Stimulated activated CD8-positive, alpha-beta memory T cell treated with anti-CD3 and anti-CD28 coated beads, Interleukin-15, amount 100 ng/mL, for 1 hour (primary cell): ENCODE measurements around the gene NRN1L.
"Not testable (repeated sequence)": the region's sequence is repeated elsewhere in the genome, so short reads cannot be mapped to it uniquely, and the experiment has no call there.

Experiments used
- DNase-seq: peaks from one replicate; pipeline ENCODE4 v3.0.0-alpha.2; 2020; ENCODE audit warnings: low read depth

NRN1L gene

DNA sequence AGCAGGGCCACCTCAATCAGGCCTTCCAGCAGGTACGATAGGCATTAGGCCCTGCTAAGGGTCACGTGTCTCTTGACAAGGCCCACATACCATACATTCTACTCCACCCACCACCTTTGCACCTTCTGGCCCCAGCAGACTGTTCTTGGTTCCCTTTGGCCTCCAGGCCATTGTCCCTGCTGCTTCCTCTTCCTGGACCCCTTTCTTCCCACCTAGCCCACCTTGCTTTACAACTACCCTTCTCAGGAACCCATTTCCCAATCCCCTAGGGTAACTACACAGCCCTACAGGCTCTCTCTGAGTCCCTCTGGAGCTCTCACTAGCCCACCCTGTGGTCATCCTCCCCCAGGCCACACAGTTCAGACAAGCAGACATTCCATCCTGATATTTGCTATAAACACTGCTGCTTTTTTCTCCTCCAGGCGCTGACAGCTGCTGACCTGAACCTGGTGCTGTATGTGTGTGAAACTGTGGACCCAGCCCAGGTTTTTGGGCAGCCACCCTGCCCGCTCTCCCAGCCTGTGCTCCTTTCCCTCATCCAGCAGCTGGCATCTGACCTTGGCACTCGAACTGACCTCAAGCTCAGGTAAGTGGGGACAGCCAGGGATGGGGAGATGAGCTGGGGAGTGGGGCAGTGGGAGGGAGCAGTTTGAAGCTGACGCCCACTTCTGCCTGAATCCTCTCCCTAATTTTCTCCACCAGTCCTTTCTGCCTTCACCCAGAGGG, 1.4 kb upstream of the NRN1L start:
- no peak for DNase-seq

DNA sequence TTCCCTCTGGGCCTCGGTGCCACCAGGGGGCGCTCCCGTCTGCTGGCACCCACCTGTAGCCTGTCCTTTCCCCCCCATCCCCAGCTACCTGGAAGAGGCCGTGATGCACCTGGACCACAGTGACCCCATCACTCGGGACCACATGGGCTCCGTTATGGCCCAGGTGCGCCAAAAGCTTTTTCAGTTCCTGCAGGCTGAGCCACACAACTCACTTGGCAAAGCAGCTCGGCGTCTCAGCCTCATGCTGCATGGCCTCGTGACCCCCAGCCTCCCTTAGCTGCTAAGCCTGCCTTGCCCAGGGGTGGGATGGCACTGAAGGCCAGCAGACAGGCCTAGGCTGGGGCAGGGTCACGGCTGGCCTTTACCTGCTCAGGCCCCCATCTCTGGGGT, 818 bp upstream of the NRN1L start:
- peak; percentile 53 for DNase-seq

DNA sequence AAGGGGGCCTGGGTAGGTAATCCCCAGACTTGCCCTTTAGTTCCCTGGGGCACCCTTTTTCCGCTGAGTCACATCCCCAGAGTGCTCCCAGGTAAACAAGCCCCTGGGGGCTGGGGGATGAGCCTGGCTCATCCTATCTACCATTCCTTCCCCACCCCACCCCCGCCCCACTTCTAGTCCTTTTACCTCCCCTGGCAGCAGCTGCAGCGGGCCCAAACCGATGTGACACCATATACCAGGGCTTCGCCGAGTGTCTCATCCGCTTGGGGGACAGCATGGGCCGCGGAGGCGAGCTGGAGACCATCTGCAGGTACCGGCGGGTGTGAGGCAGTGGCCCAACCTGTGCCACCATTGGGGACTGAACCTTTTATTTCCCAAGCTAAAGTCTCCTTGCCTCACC, 860 bp downstream of the NRN1L start:
- DNase-seq, result no peak

DNA sequence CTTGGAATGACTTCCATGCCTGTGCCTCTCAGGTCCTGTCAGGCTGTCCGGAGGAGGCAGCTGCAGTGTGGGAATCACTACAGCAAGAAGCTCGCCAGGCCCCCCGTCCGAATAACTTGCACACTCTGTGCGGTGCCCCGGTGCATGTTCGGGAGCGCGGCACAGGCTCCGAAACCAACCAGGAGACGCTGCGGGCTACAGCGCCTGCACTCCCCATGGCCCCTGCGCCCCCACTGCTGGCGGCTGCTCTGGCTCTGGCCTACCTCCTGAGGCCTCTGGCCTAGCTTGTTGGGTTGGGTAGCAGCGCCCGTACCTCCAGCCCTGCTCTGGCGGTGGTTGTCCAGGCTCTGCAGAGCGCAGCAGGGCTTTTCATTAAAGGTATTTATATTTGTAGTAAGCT, 1.3 kb downstream of the NRN1L start:
- no peak for DNase-seq

DNA sequence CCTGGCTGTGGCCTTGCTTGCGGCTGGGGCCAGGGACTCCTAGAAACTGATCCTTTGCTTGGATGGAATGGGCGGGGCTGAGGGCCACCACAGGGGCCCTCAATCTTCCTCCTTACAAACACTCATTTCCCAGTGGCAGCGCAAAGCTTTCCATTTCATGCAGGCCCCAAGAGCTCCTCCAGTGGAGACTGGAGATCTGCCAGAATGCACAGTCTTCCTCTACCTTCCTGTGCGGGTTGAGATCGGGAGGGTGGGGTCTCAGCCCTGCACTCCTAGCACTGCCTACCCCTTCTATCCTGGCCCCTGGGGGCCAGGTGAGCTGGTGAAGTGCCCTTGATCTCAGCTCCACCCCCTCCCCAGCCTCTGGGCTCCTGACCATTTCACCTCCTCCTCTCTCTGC, 1.7 kb downstream of the NRN1L start:
- DNase-seq, result no peak

DNA sequence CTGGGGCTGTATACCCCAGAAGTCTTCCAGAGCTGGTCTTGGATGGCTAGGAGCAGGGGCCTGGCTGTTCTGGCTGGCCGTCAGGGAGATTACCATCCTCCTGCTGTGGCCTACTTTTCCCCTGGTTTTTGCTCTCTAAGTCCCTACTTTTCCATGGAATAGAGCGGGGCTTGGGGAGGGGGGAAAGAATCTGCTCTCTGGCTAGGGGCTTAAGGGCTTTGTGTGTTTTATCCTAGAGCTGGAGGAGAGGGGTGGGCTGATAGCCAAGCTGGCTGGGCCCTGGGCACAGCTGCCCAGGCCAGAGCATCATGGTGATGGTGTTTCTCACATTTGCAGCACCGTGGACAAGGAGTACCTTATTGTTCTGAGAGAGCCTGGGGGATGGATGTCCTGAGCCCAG, 3.6 kb downstream of the NRN1L start:
- no peak for DNase-seq

DNA sequence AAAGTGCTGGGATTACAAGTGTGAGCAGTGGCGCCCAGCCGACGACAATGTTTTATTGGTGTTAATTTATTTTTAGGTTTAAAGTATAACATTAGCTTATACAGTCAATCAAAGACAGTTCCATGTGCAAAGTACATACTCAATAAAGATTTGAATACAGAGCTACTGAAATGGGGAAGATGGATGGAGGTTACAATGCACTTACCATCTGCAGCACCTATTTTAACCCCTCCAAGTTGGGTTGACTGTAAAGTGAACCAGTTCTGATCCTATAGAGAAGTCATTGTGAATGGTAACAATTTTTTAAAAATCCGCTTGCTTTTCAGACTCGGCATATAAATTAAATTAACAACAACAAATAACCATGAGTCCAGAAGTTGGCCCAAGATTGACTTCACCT, 7.7 kb downstream of the NRN1L start:
- no peak for DNase-seq

DNA sequence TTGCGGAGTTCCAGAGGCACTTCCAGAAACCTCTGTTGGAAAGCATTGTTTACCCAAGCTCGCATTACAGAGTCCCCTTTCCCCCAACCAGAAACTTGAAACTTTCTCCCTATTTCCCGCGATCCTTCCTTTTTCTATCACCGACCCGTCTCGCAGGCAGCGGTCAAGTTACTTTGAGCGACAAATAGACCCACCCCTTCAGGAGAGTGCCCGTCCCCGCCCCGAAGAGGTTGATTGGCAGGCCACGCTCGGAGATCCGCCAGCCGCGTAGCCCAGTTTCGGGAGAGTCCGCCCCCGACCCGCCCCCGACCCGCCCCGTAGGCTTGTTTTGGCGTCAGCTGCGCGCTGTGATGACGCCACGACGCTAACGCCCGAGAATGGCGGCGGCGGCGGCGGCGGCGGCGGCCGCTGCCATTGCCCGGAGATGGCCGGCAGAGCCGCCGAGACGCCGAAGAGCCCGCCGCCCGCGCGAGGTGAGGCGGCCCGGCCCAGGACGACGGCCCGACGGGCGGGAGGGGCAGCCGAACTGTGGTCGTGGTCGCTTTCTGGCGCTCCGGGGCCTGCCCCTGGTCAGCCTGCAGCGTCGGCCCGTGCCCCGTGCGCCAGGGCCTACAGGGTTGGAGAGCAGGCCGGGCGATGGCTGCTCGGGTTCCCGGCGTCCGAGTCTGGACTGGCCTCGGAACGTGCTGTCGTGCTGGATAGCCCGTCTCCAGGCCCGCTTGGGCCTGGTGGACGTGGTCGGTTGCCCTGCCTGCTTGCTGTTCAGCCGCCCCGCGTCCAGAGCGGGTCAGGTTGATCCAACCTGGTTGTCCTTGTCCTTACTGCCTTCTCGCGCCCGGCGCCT, 8.4 kb downstream of the NRN1L start, which contains the start of gene PSKH1:
PSKH1 (plus strand) TSS at position 356 of the 844 bp plus-strand sequence. CDS start 15,496 bp downstream, outside the sequence.
- peak; percentile 84 for DNase-seq

DNA sequence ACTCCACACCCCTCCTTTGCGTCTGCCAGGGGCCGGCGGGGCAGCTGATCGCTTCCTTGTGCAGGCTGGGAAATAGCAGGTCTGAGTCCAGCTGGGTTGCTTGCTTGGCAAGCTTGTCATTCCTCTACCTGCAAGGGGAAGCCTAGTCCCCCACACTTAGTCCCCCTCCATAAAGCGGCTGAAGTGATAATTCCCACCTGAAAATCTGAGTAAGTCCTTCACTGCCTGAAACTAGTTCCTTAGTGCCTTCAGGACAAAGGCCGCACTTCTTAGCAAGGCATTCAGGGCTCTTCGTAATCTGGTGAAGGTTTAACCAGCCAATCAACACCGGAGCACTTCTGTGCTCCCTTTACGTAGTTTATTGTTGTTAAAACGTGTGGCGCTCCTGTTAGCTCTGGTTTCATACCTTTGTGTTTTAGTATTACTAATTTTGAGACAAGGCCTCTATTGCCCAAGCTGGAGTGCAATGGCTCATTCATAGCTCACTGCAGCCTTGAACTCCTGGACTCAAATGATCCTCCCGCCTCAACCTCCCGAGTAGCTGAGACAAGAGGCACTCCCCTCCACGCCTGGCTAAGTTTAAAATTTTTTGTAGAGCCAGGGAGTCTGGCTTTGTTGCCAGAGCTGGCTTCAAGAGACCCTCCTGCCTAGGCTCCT, 9.2 kb downstream of the NRN1L start:
- no peak for DNase-seq

DNA sequence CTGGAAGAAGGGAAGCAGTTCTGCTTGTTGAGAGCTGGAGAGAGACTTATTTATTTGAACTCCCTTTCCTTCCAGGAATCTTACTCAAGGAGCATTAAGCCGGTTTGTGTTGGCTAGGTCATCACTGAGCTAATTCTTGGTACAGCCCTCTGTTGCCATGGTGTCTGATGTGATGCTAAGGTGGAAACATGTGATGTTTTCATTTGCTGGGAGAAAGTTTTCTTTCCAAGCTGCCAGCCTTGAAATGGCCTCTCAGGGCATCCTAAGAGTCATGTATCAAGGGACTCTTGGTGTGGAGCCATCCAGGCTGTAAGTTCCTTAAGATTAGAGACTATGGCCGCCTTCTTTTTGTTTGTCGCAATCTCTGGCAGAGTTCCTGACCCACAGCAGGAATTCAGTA, 12.5 kb downstream of the NRN1L start:
- DNase-seq, result no peak

DNA sequence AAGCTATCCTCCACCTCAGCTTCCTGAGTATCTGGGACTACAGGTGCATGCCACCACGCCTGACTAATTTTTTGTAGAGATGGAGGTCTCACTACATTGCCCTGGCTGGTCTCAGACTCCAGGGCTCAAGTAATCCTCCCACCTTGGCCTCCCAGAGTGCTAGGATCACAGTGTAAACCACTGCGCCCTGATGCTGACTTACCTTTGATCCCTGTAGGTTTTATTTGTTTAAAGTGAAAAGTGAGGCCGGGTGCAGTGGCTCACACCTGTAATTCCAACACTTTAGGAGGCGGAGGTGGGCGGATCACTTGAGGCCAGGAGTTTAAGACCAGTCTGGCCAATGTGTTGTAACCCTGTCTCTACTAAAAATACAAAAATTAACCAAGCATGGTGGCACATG, 17.0 kb downstream of the NRN1L start:
- DNase-seq, result no peak

DNA sequence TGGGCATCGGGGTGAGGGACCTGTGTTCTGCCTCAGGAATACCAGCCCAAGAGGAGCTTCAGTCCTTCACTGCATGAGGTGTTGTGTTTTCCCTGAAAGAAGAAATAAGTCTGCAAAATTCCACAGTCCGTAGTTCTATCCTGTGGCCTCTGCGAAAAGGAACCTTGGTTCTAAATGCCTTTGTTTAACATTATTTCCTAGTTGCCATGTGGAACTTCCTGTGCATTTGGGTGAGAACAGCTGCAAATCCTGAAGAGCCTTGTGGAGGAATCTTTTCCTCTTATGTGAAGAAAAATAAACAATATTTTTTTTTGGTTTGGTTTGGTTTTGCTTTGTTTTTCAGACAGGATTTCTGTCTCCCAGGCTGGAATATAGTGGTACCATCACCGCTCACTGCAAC, 18.1 kb downstream of the NRN1L start:
- DNase-seq, result no peak

DNA sequence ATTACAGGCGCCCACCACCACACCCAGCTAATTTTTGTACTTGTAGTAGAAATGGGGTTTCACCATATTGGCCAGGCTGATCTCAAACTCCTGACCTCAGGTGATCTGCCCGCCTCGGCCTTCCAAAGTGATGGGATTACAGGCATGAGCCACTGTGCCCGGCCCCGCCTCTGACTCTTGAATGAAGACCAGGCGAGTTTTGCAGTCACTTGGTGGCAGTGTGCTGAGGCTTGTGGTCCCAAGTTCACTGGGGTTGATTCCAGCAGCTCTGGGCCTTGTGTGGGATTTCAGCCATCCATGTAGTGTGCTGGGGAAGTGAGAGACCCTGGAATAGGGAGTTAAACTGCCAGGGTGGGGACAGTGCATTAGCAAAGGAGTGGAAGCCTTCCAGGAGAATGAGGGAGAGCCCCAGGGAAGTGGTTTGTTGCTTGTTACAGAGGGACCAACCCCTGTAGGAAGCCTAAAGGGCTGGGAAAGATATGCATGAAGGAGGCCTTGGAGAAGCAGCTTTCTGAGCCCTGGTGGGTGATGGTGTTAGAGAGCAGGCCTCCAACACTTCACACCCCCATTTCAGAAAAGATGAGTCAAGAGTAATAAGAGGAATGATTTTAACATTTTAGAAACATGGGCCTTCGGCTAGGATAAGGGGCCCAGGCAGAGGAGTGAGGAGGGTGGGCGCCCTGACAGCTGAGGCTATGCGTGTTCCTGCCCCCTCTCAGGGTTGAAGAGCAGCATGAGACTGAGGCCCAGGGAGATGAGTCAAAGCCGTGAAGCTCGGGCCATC, 22.9 kb downstream of the NRN1L start:
- no peak for DNase-seq

DNA sequence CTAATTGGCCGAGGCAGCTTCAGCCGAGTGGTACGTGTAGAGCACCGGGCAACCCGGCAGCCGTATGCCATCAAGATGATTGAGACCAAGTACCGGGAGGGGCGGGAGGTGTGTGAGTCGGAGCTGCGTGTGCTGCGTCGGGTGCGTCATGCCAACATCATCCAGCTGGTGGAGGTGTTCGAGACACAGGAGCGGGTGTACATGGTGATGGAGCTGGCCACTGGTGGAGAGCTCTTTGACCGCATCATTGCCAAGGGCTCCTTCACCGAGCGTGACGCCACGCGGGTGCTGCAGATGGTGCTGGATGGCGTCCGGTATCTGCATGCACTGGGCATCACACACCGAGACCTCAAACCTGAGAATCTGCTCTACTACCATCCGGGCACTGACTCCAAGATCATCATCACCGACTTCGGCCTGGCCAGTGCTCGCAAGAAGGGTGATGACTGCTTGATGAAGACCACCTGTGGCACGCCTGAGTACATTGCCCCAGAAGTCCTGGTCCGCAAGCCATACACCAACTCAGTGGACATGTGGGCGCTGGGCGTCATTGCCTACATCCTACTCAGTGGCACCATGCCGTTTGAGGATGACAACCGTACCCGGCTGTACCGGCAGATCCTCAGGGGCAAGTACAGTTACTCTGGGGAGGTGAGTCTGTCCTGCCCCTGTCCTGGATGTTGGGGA, 24.5 kb downstream of the NRN1L start:
- no peak for DNase-seq

DNA sequence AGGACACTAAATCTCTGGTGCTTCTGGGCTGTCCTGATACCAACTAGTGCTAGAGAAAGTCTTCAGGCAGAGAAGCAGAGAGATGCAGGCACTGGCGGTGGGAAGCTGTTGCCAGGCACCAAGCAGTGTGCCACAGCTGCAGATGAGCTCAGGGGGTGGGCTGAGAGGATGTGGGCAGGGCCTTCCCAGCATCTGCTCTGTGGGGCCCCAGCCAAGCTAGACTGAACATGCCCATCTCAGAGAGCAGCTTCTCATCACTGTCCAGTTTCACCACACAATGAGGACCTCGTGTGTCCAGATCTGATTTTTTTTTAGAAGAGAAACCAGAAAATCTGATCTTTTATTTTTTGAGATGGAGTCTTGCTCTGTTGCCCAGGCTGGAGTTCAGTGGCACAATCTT, 25.5 kb downstream of the NRN1L start:
- DNase-seq, result no peak

DNA sequence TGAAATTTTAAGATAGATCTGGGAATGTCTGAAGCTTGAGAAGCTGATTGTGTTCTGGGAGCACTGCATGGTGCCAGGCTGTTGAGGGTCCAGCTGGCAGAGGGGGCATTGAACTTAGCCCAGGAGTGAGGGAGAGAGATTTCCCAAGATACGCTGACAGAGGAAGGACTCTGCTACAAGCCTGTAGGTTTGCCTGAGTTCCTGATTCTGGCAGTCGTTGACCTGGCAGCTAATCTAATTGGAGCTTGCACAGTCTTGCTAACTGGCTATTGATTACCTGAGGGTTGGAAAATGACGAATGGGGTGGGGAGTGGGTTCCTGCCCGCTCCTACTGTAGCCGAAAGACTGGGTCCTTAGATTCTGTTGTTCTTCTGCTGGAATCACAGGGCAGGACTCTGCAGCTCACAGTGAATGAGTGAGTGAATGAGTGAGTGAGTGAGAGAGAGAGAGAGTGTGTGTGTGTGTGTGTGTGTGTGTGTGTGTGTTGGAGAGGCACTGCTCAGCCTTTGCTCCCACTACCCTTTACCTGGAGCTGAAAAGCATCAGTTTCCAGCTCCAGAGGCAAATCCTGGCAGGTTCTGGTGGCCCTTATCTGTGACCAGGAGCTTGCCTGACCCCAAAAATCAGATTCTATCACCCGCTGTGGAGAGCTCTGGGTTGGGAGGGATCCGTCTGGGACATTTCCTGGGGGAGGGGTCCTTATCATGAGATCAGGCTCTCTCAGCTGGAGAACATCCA, 30.2 kb downstream of the NRN1L start:
- no peak for DNase-seq

DNA sequence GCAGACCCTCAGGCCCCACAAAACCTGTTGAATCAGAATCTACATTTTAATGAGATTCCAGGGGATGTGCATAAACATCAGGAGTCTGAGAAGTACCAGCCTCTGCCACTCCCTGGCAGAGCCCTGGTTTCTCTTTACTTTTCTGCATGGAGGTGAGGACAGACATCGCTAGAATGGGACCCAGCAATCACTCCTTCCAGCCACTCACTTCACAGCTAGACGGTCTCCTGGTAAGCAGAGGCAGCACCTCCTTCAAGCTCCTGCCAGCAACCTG, 30.7 kb downstream of the NRN1L start:
- DNase-seq, result not testable (repeated sequence)

DNA sequence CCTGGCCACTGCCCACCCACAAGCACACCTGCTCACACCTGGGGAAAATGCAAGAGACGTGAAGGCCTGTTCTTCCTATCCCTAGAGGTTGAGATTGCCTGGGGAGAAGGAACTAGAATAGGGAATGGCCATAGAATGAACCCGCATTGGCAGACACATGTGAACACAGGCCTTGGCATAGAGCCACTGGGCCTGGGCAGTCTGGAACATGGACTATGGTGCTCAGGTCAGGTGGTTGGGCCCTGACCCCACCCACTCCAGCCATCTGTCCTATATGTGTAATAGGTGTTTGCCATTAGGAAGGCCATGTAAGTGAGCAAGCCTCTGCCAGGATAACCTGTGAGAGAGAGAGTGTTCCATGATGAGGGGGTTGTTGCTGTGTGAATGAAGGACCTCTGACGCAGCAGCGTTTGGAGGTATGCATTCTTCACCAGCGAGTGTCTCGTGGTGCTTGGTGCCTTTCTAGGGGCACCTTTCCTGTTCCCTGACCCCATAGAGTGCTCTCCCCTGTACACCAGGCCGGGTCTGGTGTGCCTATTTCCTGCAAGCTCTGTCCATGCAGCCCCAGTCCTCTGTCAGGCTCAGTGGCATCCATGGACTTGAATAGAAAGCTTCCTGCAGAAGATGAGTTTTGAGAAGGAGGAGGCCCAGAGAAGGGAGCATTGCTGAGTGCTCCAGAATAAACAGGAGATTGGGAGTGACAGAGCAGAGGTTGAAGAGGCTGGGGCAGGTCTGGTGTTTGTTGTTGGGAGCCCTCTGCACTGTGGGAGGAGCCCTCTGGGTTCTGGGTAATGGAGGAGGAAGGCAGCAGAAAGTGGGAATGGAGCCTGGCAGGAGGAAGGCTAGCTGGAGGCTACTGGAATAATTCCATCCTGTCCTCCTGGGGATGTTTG, 31.4 kb downstream of the NRN1L start:
- no peak for DNase-seq

DNA sequence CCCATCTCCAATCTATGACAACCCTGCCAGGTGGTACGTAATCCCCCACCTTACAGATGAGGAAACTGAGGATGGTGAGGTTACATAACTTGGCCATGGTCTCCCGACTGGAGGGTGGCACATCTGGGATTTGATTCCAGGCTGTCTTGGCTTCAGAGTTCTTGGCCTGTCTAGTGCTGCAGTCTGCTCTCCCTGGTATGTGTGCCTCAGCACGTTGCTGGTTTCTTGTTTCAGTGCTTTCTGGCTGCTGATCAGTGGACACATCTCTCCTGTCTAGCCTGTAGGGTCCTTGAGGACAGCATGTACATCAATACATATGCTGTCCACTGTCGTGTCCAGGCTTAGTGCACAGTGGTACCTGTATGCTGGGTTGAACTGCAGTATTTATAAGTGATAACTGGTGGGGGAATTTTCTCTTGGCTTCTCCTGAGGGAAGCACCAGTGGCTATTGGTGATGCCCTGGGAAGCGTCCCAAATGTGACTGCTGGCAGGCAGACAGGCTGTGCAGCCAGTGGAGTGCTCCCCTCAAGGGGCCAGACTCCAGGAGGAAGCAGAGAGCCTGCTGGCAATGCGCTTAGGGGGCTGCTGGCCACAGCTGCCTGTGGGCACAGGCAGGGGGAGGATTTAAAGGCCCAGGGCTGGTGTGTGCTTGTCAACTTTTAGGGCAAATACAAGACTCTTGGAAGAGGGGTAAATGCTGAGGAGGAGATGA, 32.6 kb downstream of the NRN1L start:
- DNase-seq, result no peak
